Thymus (tissue), 11 donors: ENCODE measurements around the gene KAT7. TPM values are rescaled to one million over a fixed set of nuclear protein-coding genes. Genes with fewer than 3 reads are reported as not detected.
A peak's percentile ranks its signal among the peaks of the same experiment; 100 is the strongest.

ENCODE experiments used
- DNase-seq, 9 donors: peaks; one replicate each; pipeline ENCODE4 v3.0.0-alpha.2; 2013; ENCODE audit warnings: low spot score in 9 of 9, low read depth in 6 of 9, missing footprints in 1 of 9
- H3K27ac ChIP-seq, 2 donors: one replicate each; pipeline ENCODE4 v1.5.1; 2013; ENCODE audit warnings: control low read depth in 1 of 2, low read depth in 1 of 2, low read length in 1 of 2, mild to moderate bottlenecking in 1 of 2, moderate library complexity in 1 of 2
- H3K27me3 ChIP-seq, 2 donors: one replicate each; pipeline ENCODE4 v1.5.1; 2013; ENCODE audit warnings: low read length in 1 of 2; ENCODE audit not compliant: control insufficient read depth in 2 of 2, insufficient read depth in 1 of 2
- H3K36me3 ChIP-seq, 2 donors: one replicate each; pipeline ENCODE4 v1.5.1; 2013; ENCODE audit warnings: low read length in 1 of 2, mild to moderate bottlenecking in 1 of 2, moderate library complexity in 1 of 2; ENCODE audit not compliant: control insufficient read depth in 2 of 2, insufficient read depth in 2 of 2
- H3K4me1 ChIP-seq, 2 donors: one replicate each; pipeline ENCODE4 v1.5.1; 2013; ENCODE audit warnings: low read length in 2 of 2; ENCODE audit not compliant: control insufficient read depth in 2 of 2, insufficient read depth in 2 of 2
- H3K4me3 ChIP-seq, 2 donors: one replicate each; pipeline ENCODE4 v1.5.1; 2013; ENCODE audit warnings: low read length in 2 of 2, control low read depth in 1 of 2, mild to moderate bottlenecking in 1 of 2
- H3K9me3 ChIP-seq, 2 donors: one replicate each; pipeline ENCODE4 v1.5.1; 2013; ENCODE audit warnings: low read length in 1 of 2, mild to moderate bottlenecking in 1 of 2; ENCODE audit not compliant: control insufficient read depth in 2 of 2, insufficient read depth in 1 of 2
- WGBS: extraction: QIAGEN DNeasy Blood & Tissue Kit; methylation state at CpG from one replicate; pipeline ENCODE4 v1.1.7; 2013; 5-methylcytosine and 5-hydroxymethylcytosine counted together
- polyA plus RNA-seq: library from polyadenylated mRNA; stranded (reverse); fragments of 200-250 nt; gene quantifications from one replicate; pipeline ENCODE4 v1.2.3, GENCODE V29; 2013
- total RNA-seq: library from RNA; stranded (reverse); fragments of 120-200 nt; gene quantifications from one replicate; pipeline ENCODE4 v1.2.4, GENCODE V29; 2013
- donor health status: healthy.

The KAT7 gene
- total and polyA plus RNA-seq, 2 donors: 14.2 to 28.9 TPM

- Histone ChIP-seq H3K4me1 (peaks cover 4 to 14% of the 10 kb centered on the region in 2 donors), H3K27ac (no peak overlapping the region), H3K27me3 (peaks cover 23 to 72% of the 10 kb centered on the region in 2 donors), H3K9me3 (no peaks in the 10 kb centered on the region), H3K4me3 (no peak overlapping the region), H3K36me3 (no peaks in the 10 kb centered on the region)
- DNase-seq: no peak
- WGBS: 80% methylated on average over 9 of the region's 9 CpGs
Observed at GRCh38 chr17:49875685-49876084, 87.2 kb downstream of the KAT7 start.

GRCh38 chr17:49878931-49879904 lies 90.7 kb downstream of the KAT7 start:
- 69% methylated on average over 14 of the region's 14 CpGs for WGBS
- H3K27ac ChIP-seq: no peak overlapping the region
- no peak for DNase-seq
- H3K27me3 ChIP-seq: peaks cover 29 to 92% of the 10 kb centered on the region in 2 donors
- peaks cover 0 to 3% of the 10 kb centered on the region in 2 donors for H3K4me1 ChIP-seq
- no peaks in the 10 kb centered on the region for H3K9me3 ChIP-seq
- no peaks in the 10 kb centered on the region for H3K36me3 ChIP-seq
- H3K4me3 ChIP-seq: no peak overlapping the region

- H3K27ac ChIP-seq: no peak overlapping the region
- peak; percentile 11 to 56 (median 26) for DNase-seq
- 7% methylated on average over 41 of the region's 41 CpGs for WGBS
- H3K9me3 ChIP-seq: no peaks in the 10 kb centered on the region
- peaks cover 0 to 3% of the 10 kb centered on the region in 2 donors for H3K4me1 ChIP-seq
- H3K36me3 ChIP-seq: no peaks in the 10 kb centered on the region
- peaks cover 29 to 87% of the 10 kb centered on the region in 2 donors for H3K27me3 ChIP-seq
- H3K4me3 ChIP-seq: no peak overlapping the region
Observed at GRCh38 chr17:49880291-49881053, 92.0 kb downstream of the KAT7 start.

GRCh38 chr17:49881054-49881402 lies 92.5 kb downstream of the KAT7 start:
- no peak overlapping the region for H3K4me3 ChIP-seq
- WGBS: 34% methylated on average over 5 of the region's 5 CpGs
- no peaks in the 10 kb centered on the region for H3K9me3 ChIP-seq
- no peak for DNase-seq
- H3K36me3 ChIP-seq: no peaks in the 10 kb centered on the region
- H3K27ac ChIP-seq: no peak overlapping the region
- H3K27me3 ChIP-seq: peaks cover 24 to 87% of the 10 kb centered on the region in 2 donors
- H3K4me1 ChIP-seq: peaks cover 0 to 3% of the 10 kb centered on the region in 2 donors

- no peak for DNase-seq
- 60% methylated on average over 7 of the region's 7 CpGs for WGBS
- peaks cover 0 to 3% of the 10 kb centered on the region in 2 donors for H3K4me1 ChIP-seq
- no peaks in the 10 kb centered on the region for H3K36me3 ChIP-seq
- H3K9me3 ChIP-seq: no peaks in the 10 kb centered on the region
- no peak overlapping the region for H3K4me3 ChIP-seq
- no peak overlapping the region for H3K27ac ChIP-seq
- H3K27me3 ChIP-seq: peaks cover 23 to 89% of the 10 kb centered on the region in 2 donors
Observed at GRCh38 chr17:49882434-49882833, 94.0 kb downstream of the KAT7 start.

Other genes with a start within 250 kb of the KAT7 start
- 0.52 TPM for gene NXPH3, start 212.8 kb upstream of the KAT7 start, total RNA-seq
- gene NXPH3, start 212.8 kb upstream of the KAT7 start, polyA plus RNA-seq: 2.3 TPM
- 64.3 TPM for gene SPOP, start 110.6 kb upstream of the KAT7 start, total RNA-seq
- 54.7 TPM for gene SPOP, start 110.6 kb upstream of the KAT7 start, polyA plus RNA-seq
- 33.3 TPM for gene SLC35B1, start 80.7 kb upstream of the KAT7 start, total RNA-seq
- 50.0 TPM for gene SLC35B1, start 80.7 kb upstream of the KAT7 start, polyA plus RNA-seq
- gene FAM117A, start 24.6 kb upstream of the KAT7 start, total RNA-seq: 10.3 TPM
- gene FAM117A, start 24.6 kb upstream of the KAT7 start, polyA plus RNA-seq: 13.6 TPM
- 0.14 TPM for gene TAC4, start 59.4 kb downstream of the KAT7 start, total RNA-seq
- 0.32 TPM for gene TAC4, start 59.4 kb downstream of the KAT7 start, polyA plus RNA-seq
- 0.09 TPM for gene DLX4, start 180.5 kb downstream of the KAT7 start, total RNA-seq
- 0.46 TPM for gene DLX4, start 180.5 kb downstream of the KAT7 start, polyA plus RNA-seq
- 0.09 TPM for gene DLX3, start 206.5 kb downstream of the KAT7 start, total RNA-seq
- gene DLX3, start 206.5 kb downstream of the KAT7 start, polyA plus RNA-seq: 1.1 TPM